ENCODE measurements around the gene PDZRN4.
"Not testable (repeated sequence)": the region's sequence is repeated elsewhere in the genome, so short reads cannot be mapped to it uniquely, and the experiment has no call there.

PDZRN4 gene

DNA sequence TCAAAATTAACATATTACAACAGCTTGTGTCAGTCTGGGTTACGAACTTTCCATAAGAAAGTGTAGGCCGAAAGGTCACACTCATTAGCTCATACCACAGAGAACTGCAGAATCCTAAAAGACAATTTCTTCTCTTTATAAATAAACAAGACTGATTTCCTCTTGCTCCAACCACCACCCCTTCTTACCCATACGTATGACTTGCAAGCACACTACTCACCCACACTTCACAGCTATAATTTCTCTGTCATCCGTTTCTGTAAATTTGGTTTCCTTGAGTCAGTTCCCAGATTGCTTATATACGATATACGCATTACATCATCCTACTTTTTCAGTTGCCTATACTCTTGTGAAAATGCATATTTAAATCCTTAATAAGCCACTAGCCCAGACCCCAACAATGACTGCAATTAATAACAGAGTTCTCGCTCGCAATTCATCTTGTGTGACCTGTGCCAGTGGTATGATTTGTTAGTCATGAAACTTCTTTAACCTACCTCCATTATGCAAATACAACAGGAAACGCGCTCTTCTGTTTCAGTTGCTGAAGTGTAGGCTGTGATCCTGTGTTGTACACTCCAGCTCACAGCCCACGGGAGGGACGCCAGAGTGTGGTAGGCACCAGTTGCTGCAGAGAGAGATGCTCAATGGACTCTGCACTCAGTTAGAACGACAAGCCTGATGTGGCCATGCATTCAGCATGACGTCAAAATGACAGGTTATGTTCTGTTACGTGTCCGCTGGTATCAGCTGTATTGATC is 417.6 kb downstream of the PDZRN4 start:
- no peaks in the 10 kb centered on the region for H3K9me3 ChIP-seq (ENCODE audit: insufficient read depth, low read length)
- TF ChIP-seq YY1 (IDR thresholded peaks at IDR 0.05; ENCODE audit: insufficient read depth, insufficient read length) (no peak), ZNF274 (IDR thresholded peaks at IDR 0.05; ENCODE audit: low read depth, low read length) (no peak), SUZ12 (IDR thresholded peaks at IDR 0.05; ENCODE audit: extremely low read depth, insufficient read depth, insufficient read length) (no peak)
- H3K4me3 ChIP-seq (ENCODE audit: insufficient read length, low read depth), result no peak overlapping the region
- H3K9ac ChIP-seq (ENCODE audit: insufficient read length, low read depth), result no peak overlapping the region
- H3K27me3 ChIP-seq (ENCODE audit: insufficient read depth, insufficient read length), result no peaks in the 10 kb centered on the region
- DNase-seq (ENCODE audit: low read depth, low spot score), result no peak
- no peaks in the 10 kb centered on the region for H3K36me3 ChIP-seq (ENCODE audit: insufficient read depth, insufficient read length, low read length)
- H3K4me1 ChIP-seq (ENCODE audit: insufficient read depth, insufficient read length), result no peaks in the 10 kb centered on the region

DNA sequence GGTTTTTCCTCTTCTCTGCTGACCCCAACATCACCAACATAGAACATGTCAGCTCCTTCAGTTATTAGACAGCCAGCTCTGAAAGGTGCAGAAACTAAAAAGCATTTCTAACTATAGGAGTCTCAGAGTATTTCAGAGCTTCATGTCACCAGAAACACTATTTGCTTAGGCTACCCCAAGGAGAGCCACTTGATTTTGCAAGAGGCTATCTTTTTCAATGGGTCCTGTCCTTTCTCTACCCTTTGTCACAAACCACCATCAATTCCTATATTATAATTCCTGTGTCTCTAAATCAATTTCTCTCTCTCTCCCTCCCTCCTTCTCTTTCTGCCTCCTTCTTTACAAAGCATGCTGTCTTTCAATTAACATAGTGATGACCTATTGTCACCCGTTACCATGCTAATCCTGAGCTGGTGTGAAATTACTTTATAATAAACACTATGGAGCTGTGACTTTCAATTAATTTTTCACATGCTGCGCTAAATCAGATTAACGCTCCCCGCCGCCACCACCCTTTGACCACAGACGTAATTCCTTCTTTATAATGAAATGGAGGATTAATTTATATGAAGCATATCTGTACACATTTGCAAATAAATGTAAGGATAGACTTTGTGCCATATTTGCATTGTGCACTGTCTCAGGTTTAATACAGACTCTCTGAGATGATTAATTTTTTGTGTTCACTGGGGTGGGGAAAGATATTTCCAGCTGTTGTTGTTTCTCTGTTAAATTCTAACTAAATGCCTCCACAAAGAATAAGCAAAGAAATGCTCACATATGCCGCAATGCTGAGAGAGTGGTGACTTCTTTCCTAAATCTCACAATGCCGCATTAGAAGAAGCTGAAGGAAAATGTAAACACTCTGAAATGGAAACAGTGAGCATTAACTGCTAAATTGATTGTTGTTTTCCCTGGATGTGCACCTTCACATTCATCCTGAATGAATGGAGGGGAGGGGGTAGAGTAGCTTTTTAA is 418.6 kb downstream of the PDZRN4 start:
- Histone ChIP-seq H3K9ac (ENCODE audit: insufficient read length, low read depth) (no peak overlapping the region), H3K27me3 (ENCODE audit: insufficient read depth, insufficient read length) (no peaks in the 10 kb centered on the region)
- no peak for TF ChIP-seq YY1 (IDR thresholded peaks at IDR 0.05; ENCODE audit: insufficient read depth, insufficient read length)
- TF ChIP-seq ZNF274 (IDR thresholded peaks at IDR 0.05; ENCODE audit: low read depth, low read length), result no peak
- TF ChIP-seq SUZ12 (IDR thresholded peaks at IDR 0.05; ENCODE audit: extremely low read depth, insufficient read depth, insufficient read length), result no peak

GRCh38 chr12:41612892-41613557 is 424.9 kb downstream of the PDZRN4 start:
- H3K9me3 ChIP-seq (ENCODE audit: insufficient read depth, low read length), result peaks cover 15% of the 10 kb centered on the region; the same call in 1 of the 2 replicates
- no peak overlapping the region for H3K9ac ChIP-seq (ENCODE audit: insufficient read length, low read depth)
- no peaks in the 10 kb centered on the region for H3K4me1 ChIP-seq (ENCODE audit: insufficient read depth, insufficient read length)
- H3K27me3 ChIP-seq (ENCODE audit: insufficient read depth, insufficient read length), result no peaks in the 10 kb centered on the region
- TF ChIP-seq ZNF274 (IDR thresholded peaks at IDR 0.05; ENCODE audit: low read depth, low read length) (no peak), SUZ12 (IDR thresholded peaks at IDR 0.05; ENCODE audit: extremely low read depth, insufficient read depth, insufficient read length) (no peak)
- H3K4me3 ChIP-seq (ENCODE audit: insufficient read length, low read depth), result no peak overlapping the region
- DNase-seq (ENCODE audit: low read depth, low spot score), result no peak
- H3K36me3 ChIP-seq (ENCODE audit: insufficient read depth, insufficient read length, low read length), result no peaks in the 10 kb centered on the region

More for the DNA sequence above, 418.6 kb downstream of the PDZRN4 start:
- no peaks in the 10 kb centered on the region for H3K9me3 ChIP-seq (ENCODE audit: insufficient read depth, low read length)
- no peak overlapping the region for H3K4me3 ChIP-seq (ENCODE audit: insufficient read length, low read depth)
- H3K4me1 ChIP-seq (ENCODE audit: insufficient read depth, insufficient read length), result no peaks in the 10 kb centered on the region
- H3K36me3 ChIP-seq (ENCODE audit: insufficient read depth, insufficient read length, low read length), result no peaks in the 10 kb centered on the region
- no peak for DNase-seq (ENCODE audit: low read depth, low spot score)

DNA sequence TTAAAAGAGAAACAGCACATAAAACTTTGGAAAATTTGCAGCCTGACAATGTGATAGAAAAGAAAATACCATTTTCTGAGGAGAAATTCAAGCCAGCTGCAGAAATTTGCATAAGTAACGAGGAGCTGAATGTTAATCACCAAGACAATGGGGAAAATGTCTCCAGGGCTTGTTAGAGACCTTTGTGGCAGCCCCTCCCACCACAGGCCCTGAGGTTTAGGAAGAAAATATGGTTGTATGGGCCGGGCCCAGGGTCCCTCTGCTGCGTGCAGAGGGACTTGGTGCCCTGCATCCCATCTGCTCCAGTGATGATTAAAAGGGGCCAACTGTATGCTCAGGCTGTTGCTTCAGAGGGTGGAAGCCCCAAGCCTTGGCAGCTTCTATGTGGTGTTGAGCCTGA is 427.1 kb downstream of the PDZRN4 start:
- peaks cover 15% of the 10 kb centered on the region; the same call in 1 of the 2 replicates for H3K9me3 ChIP-seq (ENCODE audit: insufficient read depth, low read length)
- DNase-seq (ENCODE audit: low read depth, low spot score), result peak; percentile 15
- H3K36me3 ChIP-seq (ENCODE audit: insufficient read depth, insufficient read length, low read length); H3K9ac ChIP-seq (ENCODE audit: insufficient read length, low read depth); H3K27me3 ChIP-seq (ENCODE audit: insufficient read depth, insufficient read length); H3K4me1 ChIP-seq (ENCODE audit: insufficient read depth, insufficient read length); H3K4me3 ChIP-seq (ENCODE audit: insufficient read length, low read depth): not testable (repeated sequence)

GRCh38 chr12:41619705-41620104 is 431.6 kb downstream of the PDZRN4 start:
- Histone ChIP-seq H3K36me3 (ENCODE audit: insufficient read depth, insufficient read length, low read length) (no peaks in the 10 kb centered on the region), H3K4me1 (ENCODE audit: insufficient read depth, insufficient read length) (no peaks in the 10 kb centered on the region), H3K27me3 (ENCODE audit: insufficient read depth, insufficient read length) (no peaks in the 10 kb centered on the region), H3K9ac (ENCODE audit: insufficient read length, low read depth) (no peak overlapping the region), H3K9me3 (ENCODE audit: insufficient read depth, low read length) (peaks cover 5% of the 10 kb centered on the region; the same call in 1 of the 2 replicates), H3K4me3 (ENCODE audit: insufficient read length, low read depth) (no peak overlapping the region)
- DNase-seq (ENCODE audit: low read depth, low spot score), result no peak
- TF ChIP-seq SUZ12 (IDR thresholded peaks at IDR 0.05; ENCODE audit: extremely low read depth, insufficient read depth, insufficient read length) (no peak), ZNF274 (IDR thresholded peaks at IDR 0.05; ENCODE audit: low read depth, low read length) (no peak), YY1 (IDR thresholded peaks at IDR 0.05; ENCODE audit: insufficient read depth, insufficient read length) (no peak)

GRCh38 chr12:41621291-41621690 is 433.2 kb downstream of the PDZRN4 start:
- no peaks in the 10 kb centered on the region for H3K36me3 ChIP-seq (ENCODE audit: insufficient read depth, insufficient read length, low read length)
- H3K4me3 ChIP-seq (ENCODE audit: insufficient read length, low read depth), result no peak overlapping the region
- DNase-seq (ENCODE audit: low read depth, low spot score), result no peak
- no peaks in the 10 kb centered on the region for H3K27me3 ChIP-seq (ENCODE audit: insufficient read depth, insufficient read length)
- TF ChIP-seq YY1 (IDR thresholded peaks at IDR 0.05; ENCODE audit: insufficient read depth, insufficient read length) (no peak), SUZ12 (IDR thresholded peaks at IDR 0.05; ENCODE audit: extremely low read depth, insufficient read depth, insufficient read length) (no peak), ZNF274 (IDR thresholded peaks at IDR 0.05; ENCODE audit: low read depth, low read length) (no peak)
- H3K4me1 ChIP-seq (ENCODE audit: insufficient read depth, insufficient read length), result no peaks in the 10 kb centered on the region
- H3K9ac ChIP-seq (ENCODE audit: insufficient read length, low read depth), result no peak overlapping the region
- no peaks in the 10 kb centered on the region for H3K9me3 ChIP-seq (ENCODE audit: insufficient read depth, low read length)
